ENCODE results near the gene ISL2. TPM values are rescaled to one million over a fixed set of nuclear protein-coding genes. Genes with fewer than 3 reads are reported as not detected.

ISL2 gene
- polyA plus RNA-seq, 3 donors from 2014 or later = not detected

- peaks cover 0 to 4% (median 0%) of the 10 kb centered on the region in 3 donors for H3K36me3 Mint-ChIP-seq
- no peak overlapping the region for H3K4me3 Mint-ChIP-seq
- H3K9me3 Mint-ChIP-seq = peaks cover 0 to 8% (median 0%) of the 10 kb centered on the region in 6 donors
- peaks cover 29% of the 10 kb centered on the region in 2 donors for H3K4me1 Mint-ChIP-seq
- DNase-seq = no peak
- H3K27me3 Mint-ChIP-seq (ENCODE audit: low read depth in 3 of 3) = peaks cover 35 to 44% (median 38%) of the 10 kb centered on the region in 3 donors
- no peak overlapping the region for H3K27ac Mint-ChIP-seq
These were observed 3.3 kb upstream of the ISL2 start for GRCh38 chr15:76333309-76333708.

- no peak overlapping the region for H3K27ac Mint-ChIP-seq
These were observed 2.7 kb upstream of the ISL2 start for GRCh38 chr15:76333720-76334437.

GRCh38 chr15:76334438-76335306 lies 1.9 kb upstream of the ISL2 start:
- Mint-ChIP-seq H3K4me1 (peaks cover 36 to 43% of the 10 kb centered on the region in 2 donors), H3K9me3 (peaks cover 0 to 8% (median 0%) of the 10 kb centered on the region in 6 donors), H3K27me3 (ENCODE audit: low read depth in 3 of 3) (peaks cover 39 to 54% (median 43%) of the 10 kb centered on the region in 3 donors), H3K36me3 (peaks cover 0 to 4% (median 0%) of the 10 kb centered on the region in 3 donors), H3K4me3 (peak overlapping the region; percentile 73 to 91 (median 87)), H3K27ac (no peak overlapping the region)
- no peak for DNase-seq

More at GRCh38 chr15:76333720-76334437, 2.7 kb upstream of the ISL2 start:
- Mint-ChIP-seq H3K27me3 (ENCODE audit: low read depth in 3 of 3) (peaks cover 39 to 49% (median 43%) of the 10 kb centered on the region in 3 donors), H3K36me3 (peaks cover 0 to 4% (median 0%) of the 10 kb centered on the region in 3 donors), H3K9me3 (peaks cover 0 to 8% (median 0%) of the 10 kb centered on the region in 6 donors), H3K4me3 (peak overlapping the region in 1 of 5 donors; percentile 23), H3K4me1 (peaks cover 34 to 35% of the 10 kb centered on the region in 2 donors)
- DNase-seq = no peak

- Mint-ChIP-seq H3K4me3 (peak overlapping the region; percentile 73 to 91 (median 87)), H3K27ac (peak overlapping the region in 4 of 6 donors; percentile 7 to 45 (median 23)), H3K36me3 (peaks cover 0 to 4% (median 0%) of the 10 kb centered on the region in 3 donors), H3K4me1 (peaks cover 45 to 52% of the 10 kb centered on the region in 2 donors), H3K27me3 (ENCODE audit: low read depth in 3 of 3) (peaks cover 44 to 58% (median 49%) of the 10 kb centered on the region in 3 donors), H3K9me3 (peaks cover 0 to 7% (median 0%) of the 10 kb centered on the region in 6 donors)
- DNase-seq = peak in 1 of 3 donors; percentile 16
These were observed 993 bp upstream of the ISL2 start for GRCh38 chr15:76335307-76336253.

DNA sequence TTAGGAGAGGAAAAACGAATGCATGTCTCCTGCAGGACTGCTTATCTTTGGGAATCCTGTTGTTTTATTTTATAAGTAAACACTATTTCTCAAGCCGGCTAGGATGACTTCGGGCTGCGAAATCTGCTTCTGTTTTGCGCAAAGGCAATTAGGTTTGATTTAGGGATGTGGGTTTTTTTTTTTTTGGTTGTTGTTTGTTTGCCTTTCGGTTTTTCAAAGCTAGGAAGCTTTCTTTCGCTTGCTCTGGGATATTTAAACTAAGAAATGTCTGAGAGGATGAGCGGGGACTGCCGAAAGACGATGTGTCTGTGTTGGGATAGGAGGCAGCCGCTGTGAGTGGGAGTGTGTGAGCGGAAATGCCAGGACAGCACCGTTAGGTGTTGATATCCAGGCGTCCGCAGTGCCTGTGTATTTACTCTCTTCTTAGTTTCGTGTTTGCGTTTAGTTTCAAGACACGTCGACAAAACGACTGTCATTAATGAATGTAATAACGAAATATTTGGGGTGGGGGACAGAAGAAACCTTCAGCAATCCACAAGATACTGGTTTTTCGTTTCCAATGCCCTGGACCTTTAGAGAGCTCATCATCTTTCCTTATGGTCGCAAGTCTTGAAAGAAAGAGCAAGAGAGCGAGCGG lies 604 bp downstream of the ISL2 start:
- peak overlapping the region; percentile 73 to 91 (median 87) for H3K4me3 Mint-ChIP-seq
- H3K27ac Mint-ChIP-seq = peak overlapping the region in 3 of 6 donors; percentile 30 to 58 (median 41)
- H3K36me3 Mint-ChIP-seq = peaks cover 0 to 4% (median 0%) of the 10 kb centered on the region in 3 donors
- no peak for DNase-seq
- H3K4me1 Mint-ChIP-seq = peaks cover 59 to 66% of the 10 kb centered on the region in 2 donors
- peaks cover 0 to 8% (median 0%) of the 10 kb centered on the region in 6 donors for H3K9me3 Mint-ChIP-seq
- peaks cover 51 to 67% (median 62%) of the 10 kb centered on the region in 3 donors for H3K27me3 Mint-ChIP-seq (ENCODE audit: low read depth in 3 of 3)

- Mint-ChIP-seq H3K27ac (peak overlapping the region in 1 of 6 donors; percentile 58), H3K36me3 (peaks cover 0 to 4% (median 0%) of the 10 kb centered on the region in 3 donors), H3K4me1 (peaks cover 60 to 68% of the 10 kb centered on the region in 2 donors), H3K4me3 (peak overlapping the region; percentile 73 to 91 (median 87)), H3K27me3 (ENCODE audit: low read depth in 3 of 3) (peaks cover 45 to 67% (median 64%) of the 10 kb centered on the region in 3 donors), H3K9me3 (peaks cover 0 to 8% (median 0%) of the 10 kb centered on the region in 6 donors)
- peak in 1 of 3 donors; percentile 20 for DNase-seq
These were observed 1.3 kb downstream of the ISL2 start for GRCh38 chr15:76337696-76338485.

DNA sequence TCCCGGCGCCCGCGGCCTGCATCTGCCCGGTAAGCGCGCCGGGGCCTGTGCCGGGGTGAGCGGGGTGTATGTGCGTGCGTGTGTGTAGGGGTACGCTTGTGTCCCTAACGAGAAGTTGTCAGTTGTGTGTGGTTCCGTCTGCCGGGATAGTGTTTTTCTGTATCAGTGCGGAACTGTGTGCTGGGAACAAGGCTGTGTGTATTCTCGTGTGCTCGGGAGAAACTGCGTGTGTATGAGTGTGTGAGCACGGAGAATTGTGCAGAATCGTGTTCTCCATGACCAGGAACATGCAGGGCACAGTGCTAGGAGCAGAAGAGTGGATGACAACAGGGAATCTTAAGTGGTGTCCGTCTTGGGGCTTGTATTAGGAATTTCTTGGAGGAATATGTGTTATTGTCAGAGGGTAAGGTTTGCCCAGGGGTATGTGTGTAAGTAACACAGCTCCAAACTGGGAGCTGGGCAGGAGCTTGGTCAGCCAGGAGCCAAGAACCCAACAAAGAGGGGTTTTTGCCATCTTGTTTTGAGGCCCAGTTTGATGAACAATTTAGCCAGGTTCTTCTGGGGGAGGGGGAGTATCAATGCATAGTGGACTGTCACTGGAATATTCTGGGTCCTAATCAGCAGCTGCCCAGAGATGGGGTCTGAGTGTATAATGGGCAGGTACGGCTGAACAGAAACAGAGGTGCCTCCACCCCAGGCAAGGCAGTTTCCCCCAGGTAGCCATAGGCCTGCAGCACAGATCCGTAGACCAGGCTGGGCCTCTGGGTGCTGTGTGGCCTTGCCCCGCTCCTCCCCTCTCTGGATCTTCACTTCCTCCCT lies 2.1 kb downstream of the ISL2 start:
- Mint-ChIP-seq H3K27ac (no peak overlapping the region), H3K4me1 (peaks cover 67 to 75% of the 10 kb centered on the region in 2 donors), H3K27me3 (ENCODE audit: low read depth in 3 of 3) (peaks cover 45 to 69% (median 66%) of the 10 kb centered on the region in 3 donors), H3K9me3 (peaks cover 0 to 8% (median 0%) of the 10 kb centered on the region in 6 donors), H3K36me3 (peaks cover 0 to 4% (median 0%) of the 10 kb centered on the region in 3 donors), H3K4me3 (peak overlapping the region; percentile 49 to 96 (median 70))
- DNase-seq = no peak

GRCh38 chr15:76339305-76340197 lies 3.0 kb downstream of the ISL2 start:
- peaks cover 65 to 83% of the 10 kb centered on the region in 2 donors for H3K4me1 Mint-ChIP-seq
- peaks cover 0 to 4% (median 0%) of the 10 kb centered on the region in 3 donors for H3K36me3 Mint-ChIP-seq
- H3K9me3 Mint-ChIP-seq = peaks cover 0 to 8% (median 0%) of the 10 kb centered on the region in 6 donors
- H3K4me3 Mint-ChIP-seq = peak overlapping the region; percentile 85 to 96 (median 88)
- peak overlapping the region in 1 of 6 donors; percentile 44 for H3K27ac Mint-ChIP-seq
- peaks cover 41 to 73% (median 63%) of the 10 kb centered on the region in 3 donors for H3K27me3 Mint-ChIP-seq (ENCODE audit: low read depth in 3 of 3)
- DNase-seq = peak in 1 of 3 donors; percentile 22

DNA sequence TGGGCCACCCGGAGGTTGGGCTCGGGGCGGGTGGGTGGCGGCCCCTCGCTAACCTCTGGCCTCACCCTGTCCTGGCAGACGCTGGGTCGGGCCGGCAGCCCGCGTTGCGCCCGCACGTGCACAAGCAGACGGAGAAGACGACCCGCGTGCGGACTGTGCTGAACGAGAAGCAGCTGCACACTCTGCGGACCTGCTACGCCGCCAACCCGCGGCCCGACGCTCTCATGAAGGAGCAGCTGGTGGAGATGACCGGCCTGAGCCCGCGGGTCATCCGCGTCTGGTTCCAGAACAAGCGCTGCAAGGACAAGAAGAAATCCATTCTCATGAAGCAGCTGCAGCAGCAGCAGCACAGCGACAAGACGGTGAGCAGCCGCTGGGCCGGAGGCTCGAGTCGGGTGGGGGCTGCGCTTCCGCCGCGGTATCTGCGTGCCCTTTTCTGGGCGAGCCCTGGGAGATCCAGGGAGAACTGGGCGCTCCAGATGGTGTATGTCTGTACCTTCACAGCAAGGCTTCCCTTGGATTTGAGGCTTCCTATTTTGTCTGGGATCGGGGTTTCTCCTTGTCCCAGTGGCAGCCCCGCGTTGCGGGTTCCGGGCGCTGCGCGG lies 3.7 kb downstream of the ISL2 start:
- H3K27ac Mint-ChIP-seq = peak overlapping the region in 1 of 6 donors; percentile 44
- H3K4me3 Mint-ChIP-seq = peak overlapping the region; percentile 85 to 96 (median 88)
- peaks cover 0 to 8% (median 0%) of the 10 kb centered on the region in 6 donors for H3K9me3 Mint-ChIP-seq
- peak in 2 of 3 donors; percentile 38 to 46 for DNase-seq
- H3K4me1 Mint-ChIP-seq = peaks cover 63 to 84% of the 10 kb centered on the region in 2 donors
- peaks cover 38 to 75% (median 62%) of the 10 kb centered on the region in 3 donors for H3K27me3 Mint-ChIP-seq (ENCODE audit: low read depth in 3 of 3)
- peaks cover 0 to 4% (median 0%) of the 10 kb centered on the region in 3 donors for H3K36me3 Mint-ChIP-seq
